Coronary artery (tissue), 2 donors: ENCODE results near the gene CAMKV.
"Not testable (repeated sequence)": the region's sequence is repeated elsewhere in the genome, so short reads cannot be mapped to it uniquely, and the experiment has no call there.

Source experiments
- DNase-seq: peaks from one replicate; pipeline ENCODE4 v3.0.0-alpha.2; 2017; ENCODE audit warnings: low spot score
- H3K27ac ChIP-seq, 2 donors: fragments of 200-600 bp; sonication (generic); one replicate each; pipeline ENCODE4 v1.5.1; 2016 to 2019
- H3K4me3 ChIP-seq: fragments of 200-600 bp; sonication (generic); 2 replicates; pipeline ENCODE4 v1.5.1; 2016; ENCODE audit warnings: mild to moderate bottlenecking, moderate library complexity
- TF ChIP-seq, protein P1 (sequence below): fragments of 200-600 bp; sonication (generic); IDR thresholded peaks from one replicate; pipeline ENCODE4 v1.5.1; 2019; ENCODE audit warnings: antibody characterized with exemption

Gene CAMKV

DNA sequence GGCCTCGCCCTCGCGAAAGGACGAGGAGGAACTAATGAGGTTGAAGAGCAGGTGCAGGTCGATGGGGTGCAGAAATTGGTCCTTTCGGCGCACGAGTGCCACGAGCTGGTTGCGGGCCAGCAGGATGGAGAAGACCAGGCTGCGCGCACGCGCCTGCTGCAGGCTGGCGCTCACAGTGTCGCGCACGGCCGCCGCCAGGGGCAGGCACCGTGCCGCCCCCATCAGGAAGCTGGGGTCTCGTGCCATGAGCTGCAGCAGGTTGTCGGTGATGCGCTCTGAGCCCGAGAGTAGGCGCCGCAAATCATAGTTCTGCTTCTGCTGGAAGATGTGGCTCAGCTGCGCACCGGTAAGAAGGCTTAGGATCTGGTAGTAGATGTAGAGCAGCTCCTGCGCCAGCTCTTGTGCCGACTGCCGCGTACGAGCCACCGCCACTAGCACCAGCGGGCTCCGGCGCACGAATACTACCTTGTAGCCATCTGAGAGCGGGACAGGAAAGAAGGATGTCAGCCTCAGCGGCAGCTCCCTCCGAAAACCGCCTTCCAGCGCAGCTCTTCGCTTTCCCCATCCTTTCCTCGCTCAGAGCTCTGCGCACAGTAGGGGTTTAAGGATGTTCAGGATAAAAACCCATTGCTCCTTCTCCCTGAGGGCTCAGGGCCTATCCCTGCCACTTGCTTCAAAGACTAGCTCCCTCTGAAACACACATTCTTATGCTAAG lies 40.9 kb upstream of the CAMKV start:
- TF ChIP-seq, protein P1, sequence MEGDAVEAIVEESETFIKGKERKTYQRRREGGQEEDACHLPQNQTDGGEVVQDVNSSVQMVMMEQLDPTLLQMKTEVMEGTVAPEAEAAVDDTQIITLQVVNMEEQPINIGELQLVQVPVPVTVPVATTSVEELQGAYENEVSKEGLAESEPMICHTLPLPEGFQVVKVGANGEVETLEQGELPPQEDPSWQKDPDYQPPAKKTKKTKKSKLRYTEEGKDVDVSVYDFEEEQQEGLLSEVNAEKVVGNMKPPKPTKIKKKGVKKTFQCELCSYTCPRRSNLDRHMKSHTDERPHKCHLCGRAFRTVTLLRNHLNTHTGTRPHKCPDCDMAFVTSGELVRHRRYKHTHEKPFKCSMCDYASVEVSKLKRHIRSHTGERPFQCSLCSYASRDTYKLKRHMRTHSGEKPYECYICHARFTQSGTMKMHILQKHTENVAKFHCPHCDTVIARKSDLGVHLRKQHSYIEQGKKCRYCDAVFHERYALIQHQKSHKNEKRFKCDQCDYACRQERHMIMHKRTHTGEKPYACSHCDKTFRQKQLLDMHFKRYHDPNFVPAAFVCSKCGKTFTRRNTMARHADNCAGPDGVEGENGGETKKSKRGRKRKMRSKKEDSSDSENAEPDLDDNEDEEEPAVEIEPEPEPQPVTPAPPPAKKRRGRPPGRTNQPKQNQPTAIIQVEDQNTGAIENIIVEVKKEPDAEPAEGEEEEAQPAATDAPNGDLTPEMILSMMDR, result no peak
- no peak for DNase-seq
- no peak overlapping the region for H3K4me3 ChIP-seq
- no peak overlapping the region for H3K27ac ChIP-seq

DNA sequence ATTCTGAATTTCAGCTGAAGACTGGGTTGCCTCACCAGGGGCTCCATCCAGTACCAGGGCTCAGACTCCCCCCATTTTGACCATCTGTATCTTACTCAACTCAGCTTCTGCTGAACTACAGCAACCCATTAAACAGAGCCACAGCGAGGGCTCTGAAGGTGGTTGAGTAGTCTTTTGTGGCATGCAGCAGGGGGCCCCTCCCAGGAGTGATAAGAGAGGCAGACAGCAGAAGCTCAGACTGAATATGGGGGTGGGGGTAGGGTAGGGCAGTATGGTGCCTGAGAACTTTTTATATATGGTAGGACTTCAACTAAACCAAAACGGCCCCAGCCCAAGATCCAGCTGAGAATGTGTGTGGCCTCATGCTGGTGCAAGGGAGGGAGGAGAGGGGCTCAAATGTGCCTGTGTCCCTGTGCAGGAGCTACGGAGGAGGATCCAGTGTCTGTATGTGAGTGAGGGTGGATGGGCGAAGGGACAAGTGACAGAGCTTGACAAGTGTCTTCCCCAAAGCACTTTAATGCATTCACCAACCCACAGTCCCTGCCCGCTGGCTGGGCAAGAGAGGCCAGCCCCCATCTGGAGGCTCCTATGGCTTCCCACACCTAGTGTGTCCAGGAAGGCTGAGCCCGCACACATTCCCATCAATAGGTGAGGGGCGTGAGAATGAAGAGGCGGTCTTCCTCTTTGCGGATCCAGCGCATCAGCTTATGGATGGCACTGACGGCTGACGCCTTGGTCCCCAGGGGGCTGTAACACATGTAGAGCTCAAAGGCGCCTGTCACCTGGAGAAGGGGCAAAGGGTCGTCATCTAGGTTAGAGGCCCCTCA lies 38.9 kb upstream of the CAMKV start:
- DNase-seq, result no peak
- H3K27ac ChIP-seq, result no peak overlapping the region
- TF ChIP-seq, protein P1, result no peak

DNA sequence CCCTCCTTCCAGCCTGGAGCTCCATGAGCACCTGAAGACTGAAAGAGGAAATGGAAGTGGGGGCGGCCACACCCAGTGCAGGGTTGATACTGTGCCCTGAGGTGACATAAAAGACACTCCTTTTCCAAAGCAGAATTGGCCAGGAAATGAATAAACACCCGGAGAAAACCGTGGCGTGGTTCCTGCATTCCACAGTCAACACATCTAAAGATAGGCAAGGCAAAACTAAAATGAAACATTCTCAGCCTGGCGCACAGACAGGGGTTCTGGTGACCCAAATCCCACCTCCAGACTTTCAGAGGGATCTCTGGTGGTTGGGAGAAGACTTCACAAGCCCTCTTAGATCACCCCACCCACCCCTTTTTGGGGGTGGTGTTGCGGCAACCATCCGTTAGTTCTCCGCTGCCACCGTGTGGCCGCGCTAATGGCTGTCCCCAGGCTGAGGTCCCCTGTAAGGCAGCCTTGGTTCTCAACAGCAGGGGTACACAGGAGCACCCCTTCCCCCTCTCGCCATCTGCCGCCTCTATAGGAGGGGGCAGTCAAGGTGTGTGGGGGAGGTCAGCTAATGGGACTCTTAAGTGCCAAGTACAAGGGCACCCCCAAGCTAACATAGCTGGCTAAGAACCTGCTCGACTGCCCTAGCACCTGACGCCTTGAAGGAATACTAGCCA lies 36.5 kb upstream of the CAMKV start:
- DNase-seq, result no peak
- TF ChIP-seq, protein P1, result peak; percentile 69
- Histone ChIP-seq H3K4me3 (peak overlapping the region; percentile 66), H3K27ac (peak overlapping the region in 1 of 2 donors; percentile 76)

More for the DNA sequence above, 38.9 kb upstream of the CAMKV start:
- no peak overlapping the region for H3K4me3 ChIP-seq

DNA sequence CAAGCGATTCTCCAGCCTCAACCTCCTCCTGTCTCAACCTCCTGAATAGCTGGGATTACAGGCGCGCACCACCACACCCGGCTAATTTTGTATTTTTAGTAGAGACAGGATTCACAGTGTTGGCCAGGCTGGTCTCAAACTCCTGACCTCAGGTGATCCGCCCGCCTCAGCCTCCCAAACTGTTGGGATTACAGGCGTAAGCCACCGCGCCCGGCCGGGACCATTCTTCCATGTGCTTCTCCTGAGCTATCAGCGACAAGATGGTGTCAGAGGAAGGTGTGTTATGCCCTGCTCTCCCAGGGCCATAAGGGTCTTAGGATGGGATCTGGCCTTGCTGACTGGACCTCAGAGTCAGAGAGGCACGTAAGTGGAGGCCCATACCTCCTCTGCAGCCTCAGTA lies 34.7 kb upstream of the CAMKV start:
- H3K4me3 ChIP-seq, H3K27ac ChIP-seq: not testable (repeated sequence)

DNA sequence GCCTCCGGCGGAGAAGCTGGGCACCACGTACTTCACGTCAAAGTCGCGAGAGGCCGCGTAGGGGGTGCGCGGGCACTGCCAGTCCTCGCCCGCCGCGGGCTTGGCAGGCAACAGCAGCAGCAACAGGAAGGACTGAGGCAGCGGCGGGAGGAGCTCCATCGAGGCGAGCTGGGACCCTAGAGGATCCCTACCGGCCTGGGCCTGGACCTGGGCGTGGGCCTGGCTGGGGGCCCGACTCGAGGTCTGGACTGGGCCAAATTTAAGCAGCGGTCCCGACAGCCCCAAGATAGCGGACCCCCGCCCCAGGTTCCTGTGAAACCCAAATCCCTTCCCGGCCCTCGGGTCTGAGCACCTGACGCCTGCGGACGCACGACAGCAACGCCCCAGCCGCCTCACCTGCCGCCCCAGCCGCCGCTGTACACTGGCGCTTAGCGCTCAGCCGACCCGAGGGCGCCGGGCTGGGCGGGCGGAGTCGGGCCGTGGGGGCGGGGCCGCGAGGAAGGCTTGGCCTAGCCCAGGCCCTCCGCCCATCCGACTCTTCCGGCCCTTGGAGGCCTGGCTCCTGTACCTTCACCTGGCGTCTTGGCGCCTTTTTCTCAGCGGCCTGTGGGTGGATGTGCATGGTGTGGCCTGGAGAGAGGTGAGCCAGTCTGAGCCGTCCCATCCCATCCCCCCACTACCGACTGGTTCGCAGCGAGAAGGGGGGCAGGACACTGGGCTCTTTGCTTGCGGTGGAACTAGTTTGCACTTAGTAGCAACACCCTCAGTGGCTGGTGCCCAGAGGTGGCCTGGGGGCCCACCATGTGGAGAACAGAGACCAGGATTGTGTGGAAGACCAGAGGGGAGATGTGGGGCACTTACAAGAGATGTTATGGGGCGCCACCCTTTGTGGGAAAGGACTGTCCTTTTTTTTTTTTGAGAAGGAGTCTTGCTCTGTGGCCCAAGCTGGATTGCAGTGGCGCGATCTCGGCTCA lies 34.0 kb upstream of the CAMKV start, which contains the start of gene MST1R:
TSS of gene MST1R (minus strand) at position 423 of the 974 bp plus-strand sequence. CDS start at position 159, 264 bp downstream.
- no peak for DNase-seq
- no peak within 1 kb of the TSS for H3K27ac ChIP-seq
- TF ChIP-seq, protein P1, result no peak
- H3K4me3 ChIP-seq, result peak within 1 kb of the TSS; percentile 66

More for the DNA sequence above, 34.7 kb upstream of the CAMKV start:
- DNase-seq, result not testable (repeated sequence)

DNA sequence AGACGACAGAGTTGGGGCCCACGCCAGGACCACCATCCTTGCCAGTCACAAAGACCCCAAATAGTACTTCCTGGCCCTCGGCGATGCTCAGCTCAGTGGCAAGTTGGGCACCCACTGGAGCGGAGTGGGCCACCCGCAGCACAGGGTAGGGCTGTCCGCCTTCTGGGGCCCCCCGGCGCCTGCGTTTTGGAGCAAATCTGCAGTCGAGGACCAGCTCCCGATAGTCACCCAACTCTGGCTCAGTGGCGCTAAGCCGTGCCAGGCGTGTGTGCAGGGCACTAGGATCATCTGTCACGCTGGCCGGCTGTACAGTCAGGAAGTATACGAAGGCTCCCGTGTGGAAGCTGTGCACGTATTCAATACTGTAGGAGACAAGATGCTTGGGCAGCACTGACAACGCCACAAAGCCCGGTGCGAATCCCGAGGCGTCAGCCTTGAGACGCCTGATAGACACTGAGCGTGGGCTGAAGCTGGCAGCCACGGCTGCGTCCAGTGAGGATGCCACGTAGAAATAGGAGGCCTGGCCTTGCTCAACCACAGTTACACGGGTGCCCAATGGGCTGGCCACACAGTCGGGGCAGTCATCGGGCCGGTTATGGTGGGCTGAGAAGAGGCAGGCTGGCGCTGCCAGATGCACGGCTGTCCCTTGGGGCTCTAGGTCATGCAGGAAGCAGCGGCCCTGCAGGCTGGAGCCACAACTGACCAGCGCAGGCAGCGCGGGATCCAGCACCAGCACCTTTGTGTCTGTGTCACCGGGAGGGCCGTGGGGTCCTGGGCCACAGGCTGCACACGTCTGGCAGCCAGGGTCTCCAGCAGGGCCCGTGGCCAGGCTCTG lies 33.0 kb upstream of the CAMKV start:
- Histone ChIP-seq H3K27ac (no peak overlapping the region), H3K4me3 (peak overlapping the region; percentile 66)
- TF ChIP-seq, protein P1, result no peak
- DNase-seq, result no peak
